IPS-18a (cell line): ENCODE results near the gene GRWD1.

Experiments
- H3K27ac ChIP-seq: one replicate; pipeline ENCODE4 v1.5.1; 2013; ENCODE audit warnings: low read length
- H3K27me3 ChIP-seq: one replicate; pipeline ENCODE4 v1.6.1; 2013; ENCODE audit warnings: mild to moderate bottlenecking, low read length; ENCODE audit not compliant: control insufficient read depth, insufficient read depth
- H3K36me3 ChIP-seq: one replicate; pipeline ENCODE4 v1.6.1; 2013; ENCODE audit warnings: low read depth, low read length; ENCODE audit not compliant: control insufficient read depth
- H3K4me1 ChIP-seq: one replicate; pipeline ENCODE4 v1.6.1; 2013; ENCODE audit warnings: low read depth, low read length; ENCODE audit not compliant: control insufficient read depth
- H3K4me3 ChIP-seq: one replicate; pipeline ENCODE4 v1.5.1; 2013; ENCODE audit warnings: low read length
- H3K9ac ChIP-seq: one replicate; pipeline ENCODE4 v1.6.1; 2013; ENCODE audit warnings: mild to moderate bottlenecking, low read length, moderate library complexity
- H3K9me3 ChIP-seq: one replicate; pipeline ENCODE4 v1.6.1; 2013; ENCODE audit warnings: low read depth, low read length; ENCODE audit not compliant: control insufficient read depth

Gene GRWD1

DNA sequence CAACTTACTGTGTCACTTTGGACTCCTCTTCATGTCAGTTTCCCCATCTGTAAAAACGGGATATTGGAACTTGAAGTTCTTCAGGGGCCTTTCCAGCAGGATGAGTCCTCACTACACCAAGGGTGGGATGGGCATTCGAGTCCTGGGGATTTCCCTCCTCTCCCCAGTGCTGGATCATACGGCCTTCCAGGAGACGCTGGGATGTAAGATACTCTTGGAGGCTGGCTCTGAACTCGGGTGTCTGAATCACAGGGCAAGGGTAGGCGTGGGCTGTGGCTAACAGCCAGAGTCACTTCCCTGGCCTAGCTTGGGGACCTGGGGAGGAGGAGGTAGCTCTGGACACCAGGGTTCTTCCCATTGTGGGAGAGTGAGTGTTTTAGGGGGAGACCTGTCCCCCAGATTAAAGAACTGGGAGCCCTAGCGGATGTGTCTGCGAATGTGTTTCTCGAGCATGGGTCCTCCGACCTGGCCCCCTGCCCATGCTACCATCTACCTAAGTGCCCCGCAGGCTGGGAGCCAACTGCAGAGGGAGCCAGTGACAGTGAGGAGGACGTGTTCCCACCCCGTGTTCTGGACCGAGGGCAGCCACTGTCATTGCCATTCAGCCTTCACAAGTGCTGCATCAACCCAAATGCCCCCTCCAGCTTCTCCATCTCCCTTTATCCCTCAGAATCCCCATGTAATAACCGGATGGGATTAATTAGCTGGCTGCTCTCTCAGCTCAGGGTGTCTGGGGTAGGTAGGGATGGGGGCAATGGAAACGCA lies 21.0 kb downstream of the GRWD1 start:
- Histone ChIP-seq H3K9ac (no peak overlapping the region), H3K4me3 (no peak overlapping the region), H3K9me3 (no peaks in the 10 kb centered on the region), H3K27ac (no peak overlapping the region), H3K4me1 (peaks cover 7% of the 10 kb centered on the region), H3K27me3 (no peaks in the 10 kb centered on the region), H3K36me3 (peaks cover 14% of the 10 kb centered on the region)

DNA sequence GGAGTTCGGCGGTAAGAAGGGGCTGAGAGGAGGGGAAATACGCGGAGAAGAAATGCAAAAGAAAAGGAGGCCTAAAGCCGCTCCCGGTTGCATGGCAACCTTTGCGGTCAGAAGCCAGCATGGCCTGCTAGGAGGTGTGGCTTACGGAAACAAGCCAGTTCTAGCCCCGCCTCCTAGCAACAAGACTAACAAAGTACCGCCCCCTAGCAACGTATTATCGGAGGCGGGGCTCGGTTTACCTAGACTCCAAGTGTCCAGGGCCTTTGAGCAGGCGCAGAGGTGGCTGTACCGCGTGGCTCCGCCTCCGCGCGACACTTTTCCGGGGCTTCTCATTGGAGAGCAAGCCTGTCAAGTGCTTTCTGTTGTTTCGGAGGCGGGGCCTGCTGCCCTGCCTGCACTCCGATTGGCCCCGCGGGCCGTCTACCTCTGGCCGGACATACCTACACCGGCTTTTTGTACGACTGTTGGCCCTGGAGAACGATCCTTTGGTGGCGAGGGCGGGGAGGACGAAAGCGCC lies 23.0 kb downstream of the GRWD1 start:
- Histone ChIP-seq H3K27ac (peak overlapping the region; percentile 84), H3K27me3 (no peaks in the 10 kb centered on the region), H3K9ac (peak overlapping the region; percentile 98), H3K36me3 (peaks cover 34% of the 10 kb centered on the region), H3K4me1 (peaks cover 7% of the 10 kb centered on the region), H3K9me3 (no peaks in the 10 kb centered on the region), H3K4me3 (peak overlapping the region; percentile 88)

GRCh38 chr19:48469289-48469881 lies 23.6 kb downstream of the GRWD1 start, which contains the start of gene CYTH2:
CYTH2 (plus strand) TSS chr19:48469369; CDS start chr19:48469508, 139 bp downstream.
- Histone ChIP-seq H3K9ac (peak within 1 kb of the TSS; percentile 98), H3K36me3 (peaks cover 39% of the 10 kb centered on the region), H3K9me3 (no peaks in the 10 kb centered on the region), H3K27me3 (no peaks in the 10 kb centered on the region), H3K4me3 (peak within 1 kb of the TSS; percentile 88), H3K27ac (peak within 1 kb of the TSS; percentile 84), H3K4me1 (peaks cover 7% of the 10 kb centered on the region)

DNA sequence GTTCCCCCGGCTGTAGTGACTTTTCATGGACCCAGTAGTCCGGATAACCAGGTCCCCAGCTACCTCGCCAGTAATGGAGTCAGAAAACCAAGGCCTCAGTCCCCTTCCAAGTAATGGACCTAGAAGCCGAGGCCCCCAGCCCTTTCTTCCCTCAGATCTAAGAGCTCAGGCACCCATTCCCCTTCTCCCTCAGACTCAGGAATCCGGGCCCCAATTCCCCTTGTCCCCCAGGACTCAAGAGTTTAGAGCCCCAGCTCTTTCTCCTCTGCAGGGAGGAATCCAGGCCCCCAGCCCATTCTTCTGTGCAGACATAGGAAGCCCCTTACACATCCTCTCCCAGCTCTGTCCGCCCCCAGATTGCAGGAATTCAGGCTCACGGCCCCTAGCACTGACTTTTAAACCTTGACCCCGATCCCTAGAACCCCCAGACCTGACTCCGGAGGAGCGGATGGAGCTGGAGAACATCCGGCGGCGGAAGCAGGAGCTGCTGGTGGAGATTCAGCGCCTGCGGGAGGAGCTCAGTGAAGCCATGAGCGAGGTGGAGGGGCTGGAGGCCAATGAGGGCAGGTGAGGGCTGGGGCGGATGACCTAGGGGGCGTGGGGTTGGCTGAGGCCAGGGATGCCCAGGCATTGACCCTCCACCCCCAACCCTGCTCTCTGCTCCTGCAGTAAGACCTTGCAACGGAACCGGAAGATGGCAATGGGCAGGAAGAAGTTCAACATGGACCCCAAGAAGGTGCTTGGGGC lies 24.3 kb downstream of the GRWD1 start:
- no peaks in the 10 kb centered on the region for H3K9me3 ChIP-seq
- H3K4me3 ChIP-seq: peak overlapping the region; percentile 88
- H3K36me3 ChIP-seq: peaks cover 46% of the 10 kb centered on the region
- H3K9ac ChIP-seq: peak overlapping the region; percentile 98
- H3K27ac ChIP-seq: no peak overlapping the region
- H3K27me3 ChIP-seq: no peaks in the 10 kb centered on the region
- peaks cover 7% of the 10 kb centered on the region for H3K4me1 ChIP-seq

DNA sequence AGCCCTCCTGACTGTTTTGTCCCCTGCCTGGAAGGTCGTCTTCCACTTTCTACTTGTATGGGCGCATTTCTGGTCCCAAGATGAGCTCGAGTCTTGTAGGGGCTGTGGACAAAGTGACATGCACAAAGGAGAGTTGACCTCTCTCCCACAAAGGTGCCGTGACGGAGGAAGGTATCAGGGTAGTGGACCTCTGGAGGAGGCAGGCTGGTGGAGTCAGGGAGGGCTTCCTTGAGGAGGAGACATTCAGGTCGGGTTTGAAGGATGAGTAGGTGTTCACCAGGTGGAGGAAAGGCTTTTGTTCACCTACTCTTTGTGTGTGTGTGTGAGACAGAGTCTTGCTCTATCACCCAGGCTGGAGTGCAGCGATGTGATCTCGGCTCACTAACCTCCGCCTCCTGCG lies 25.1 kb downstream of the GRWD1 start:
- peaks cover 54% of the 10 kb centered on the region for H3K36me3 ChIP-seq
- no peaks in the 10 kb centered on the region for H3K9me3 ChIP-seq
- no peak overlapping the region for H3K9ac ChIP-seq
- H3K27me3 ChIP-seq: no peaks in the 10 kb centered on the region
- peaks cover 7% of the 10 kb centered on the region for H3K4me1 ChIP-seq
- H3K27ac ChIP-seq: no peak overlapping the region
- H3K4me3 ChIP-seq: no peak overlapping the region

DNA sequence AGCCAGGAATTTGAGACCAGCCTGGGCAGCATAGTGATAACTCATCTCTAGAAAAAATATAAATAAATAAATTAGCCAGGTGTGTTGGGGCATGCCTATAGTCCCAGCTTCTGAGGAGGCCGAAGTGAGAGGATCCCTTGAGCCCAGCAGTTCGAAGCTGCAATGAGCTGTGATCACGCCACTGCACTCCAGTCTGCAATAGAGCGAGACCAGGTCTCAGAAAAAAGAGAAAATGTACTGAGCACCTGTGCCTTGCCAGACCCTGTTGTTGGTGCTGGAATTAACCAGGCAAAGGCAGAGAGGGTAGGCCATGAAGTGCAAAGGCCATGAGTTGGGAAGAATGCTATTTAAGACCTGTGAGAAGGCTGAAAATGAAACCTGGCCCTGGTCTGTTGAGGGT lies 26.1 kb downstream of the GRWD1 start:
- no peaks in the 10 kb centered on the region for H3K9me3 ChIP-seq
- H3K27ac ChIP-seq: no peak overlapping the region
- peaks cover 63% of the 10 kb centered on the region for H3K36me3 ChIP-seq
- H3K27me3 ChIP-seq: no peaks in the 10 kb centered on the region
- H3K4me3 ChIP-seq: no peak overlapping the region
- no peak overlapping the region for H3K9ac ChIP-seq
- peaks cover 7% of the 10 kb centered on the region for H3K4me1 ChIP-seq

- Histone ChIP-seq H3K4me1 (peaks cover 2% of the 10 kb centered on the region), H3K4me3 (no peak overlapping the region), H3K9me3 (no peaks in the 10 kb centered on the region), H3K27ac (no peak overlapping the region), H3K36me3 (peaks cover 76% of the 10 kb centered on the region), H3K9ac (no peak overlapping the region), H3K27me3 (no peaks in the 10 kb centered on the region)
Measured at GRCh38 chr19:48473161-48473966, 27.6 kb downstream of the GRWD1 start.

- Histone ChIP-seq H3K9me3 (no peaks in the 10 kb centered on the region), H3K4me1 (no peaks in the 10 kb centered on the region), H3K27ac (no peak overlapping the region), H3K27me3 (no peaks in the 10 kb centered on the region), H3K9ac (no peak overlapping the region), H3K36me3 (peaks cover 80% of the 10 kb centered on the region), H3K4me3 (no peak overlapping the region)
Measured at GRCh38 chr19:48474084-48474592, 28.4 kb downstream of the GRWD1 start.

- Histone ChIP-seq H3K27me3 (no peaks in the 10 kb centered on the region), H3K27ac (no peak overlapping the region), H3K36me3 (peaks cover 84% of the 10 kb centered on the region), H3K4me3 (no peak overlapping the region), H3K9me3 (no peaks in the 10 kb centered on the region), H3K9ac (no peak overlapping the region), H3K4me1 (no peaks in the 10 kb centered on the region)
Measured at GRCh38 chr19:48475369-48476068, 29.7 kb downstream of the GRWD1 start.

- peaks cover 81% of the 10 kb centered on the region for H3K36me3 ChIP-seq
- H3K9me3 ChIP-seq: no peaks in the 10 kb centered on the region
- no peaks in the 10 kb centered on the region for H3K4me1 ChIP-seq
Measured at GRCh38 chr19:48476176-48476575, 30.4 kb downstream of the GRWD1 start.

More at GRCh38 chr19:48476176-48476575, 30.4 kb downstream of the GRWD1 start:
- no peak overlapping the region for H3K27ac ChIP-seq
- H3K27me3 ChIP-seq: no peaks in the 10 kb centered on the region
- H3K4me3 ChIP-seq: no peak overlapping the region
- no peak overlapping the region for H3K9ac ChIP-seq
